HFF-Myc (cell line): ENCODE results near the gene MYO5B.

Experiments used
- DNase-seq: peaks from one replicate; pipeline ENCODE4 v3.0.0-alpha.2; 2011; ENCODE audit warnings: low read depth; ENCODE audit errors: extremely low read depth
- H3K4me3 ChIP-seq: replicated peaks from 2 replicates; pipeline ENCODE4 v1.5.1; 2011; ENCODE audit warnings: low read depth, mild to moderate bottlenecking, control low read depth, low read length
- TF ChIP-seq, protein P1 (sequence below): IDR thresholded peaks from 2 replicates; pipeline ENCODE4 v1.5.1; 2012; ENCODE audit warnings: mild to moderate bottlenecking, low read depth, low read length, control low read depth; ENCODE audit errors: missing control alignments

MYO5B gene

DNA sequence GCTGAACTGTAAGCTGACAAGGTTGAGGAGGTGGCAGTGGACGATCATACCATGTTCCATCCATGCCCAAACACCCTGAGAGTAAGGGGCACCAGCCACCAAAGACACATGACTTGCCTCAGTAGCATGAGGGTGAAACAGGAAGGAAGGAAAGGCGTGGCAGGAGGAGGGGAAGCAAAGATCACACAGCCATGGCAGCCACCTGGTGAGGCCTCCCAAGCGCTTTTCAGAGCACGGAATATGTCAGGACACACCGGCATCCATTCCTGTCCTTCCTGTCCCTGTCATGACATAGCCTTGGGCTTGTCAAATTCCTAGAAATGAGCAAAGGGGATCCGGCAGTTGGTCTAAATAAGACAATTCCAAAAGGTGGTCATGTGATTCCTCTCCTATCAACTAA lies 118.7 kb downstream of the MYO5B start:
- no peak for DNase-seq
- TF ChIP-seq, protein P1, sequence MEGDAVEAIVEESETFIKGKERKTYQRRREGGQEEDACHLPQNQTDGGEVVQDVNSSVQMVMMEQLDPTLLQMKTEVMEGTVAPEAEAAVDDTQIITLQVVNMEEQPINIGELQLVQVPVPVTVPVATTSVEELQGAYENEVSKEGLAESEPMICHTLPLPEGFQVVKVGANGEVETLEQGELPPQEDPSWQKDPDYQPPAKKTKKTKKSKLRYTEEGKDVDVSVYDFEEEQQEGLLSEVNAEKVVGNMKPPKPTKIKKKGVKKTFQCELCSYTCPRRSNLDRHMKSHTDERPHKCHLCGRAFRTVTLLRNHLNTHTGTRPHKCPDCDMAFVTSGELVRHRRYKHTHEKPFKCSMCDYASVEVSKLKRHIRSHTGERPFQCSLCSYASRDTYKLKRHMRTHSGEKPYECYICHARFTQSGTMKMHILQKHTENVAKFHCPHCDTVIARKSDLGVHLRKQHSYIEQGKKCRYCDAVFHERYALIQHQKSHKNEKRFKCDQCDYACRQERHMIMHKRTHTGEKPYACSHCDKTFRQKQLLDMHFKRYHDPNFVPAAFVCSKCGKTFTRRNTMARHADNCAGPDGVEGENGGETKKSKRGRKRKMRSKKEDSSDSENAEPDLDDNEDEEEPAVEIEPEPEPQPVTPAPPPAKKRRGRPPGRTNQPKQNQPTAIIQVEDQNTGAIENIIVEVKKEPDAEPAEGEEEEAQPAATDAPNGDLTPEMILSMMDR = no peak
- no peak overlapping the region for H3K4me3 ChIP-seq

DNA sequence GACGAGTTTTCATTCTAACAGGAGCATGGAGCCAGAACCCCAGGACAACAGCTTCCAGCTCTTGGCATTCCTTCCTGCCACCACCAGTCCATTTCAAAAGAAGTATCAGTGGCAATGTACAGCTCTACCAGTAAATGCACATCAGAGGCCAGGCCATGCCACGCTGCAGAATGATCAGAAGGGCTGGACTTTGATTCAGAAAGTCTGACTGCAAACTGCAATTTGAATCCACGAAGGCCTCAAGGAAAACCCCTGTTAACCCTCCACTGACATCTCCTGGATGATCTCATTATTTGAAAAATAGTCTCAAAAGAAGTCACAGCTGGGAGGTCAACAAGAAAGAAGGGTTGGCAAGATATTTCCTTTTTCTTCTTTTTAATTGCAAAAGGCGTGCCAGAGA lies 119.2 kb downstream of the MYO5B start:
- TF ChIP-seq, protein P1 = no peak
- H3K4me3 ChIP-seq = no peak overlapping the region
- DNase-seq = no peak

DNA sequence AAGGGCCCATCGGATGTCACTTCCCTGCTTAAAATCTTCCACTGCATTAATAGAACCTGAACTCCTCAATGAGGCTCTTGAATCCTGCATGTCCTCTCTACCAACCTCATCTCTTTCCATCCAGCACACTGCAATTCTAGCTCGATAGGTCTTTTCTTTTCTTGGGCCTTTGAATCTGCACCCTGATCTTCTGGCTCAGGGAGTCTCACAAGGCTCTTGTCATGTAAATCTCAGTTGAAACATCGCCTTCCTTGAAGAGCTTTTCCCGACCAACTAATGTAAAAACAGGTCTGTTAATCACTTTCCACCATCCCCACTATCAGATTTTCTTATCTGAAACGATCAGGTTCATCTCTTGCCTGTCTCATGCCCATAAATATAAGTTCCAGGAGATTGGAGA lies 120.5 kb downstream of the MYO5B start:
- TF ChIP-seq, protein P1 = no peak
- DNase-seq = no peak
- no peak overlapping the region for H3K4me3 ChIP-seq

DNA sequence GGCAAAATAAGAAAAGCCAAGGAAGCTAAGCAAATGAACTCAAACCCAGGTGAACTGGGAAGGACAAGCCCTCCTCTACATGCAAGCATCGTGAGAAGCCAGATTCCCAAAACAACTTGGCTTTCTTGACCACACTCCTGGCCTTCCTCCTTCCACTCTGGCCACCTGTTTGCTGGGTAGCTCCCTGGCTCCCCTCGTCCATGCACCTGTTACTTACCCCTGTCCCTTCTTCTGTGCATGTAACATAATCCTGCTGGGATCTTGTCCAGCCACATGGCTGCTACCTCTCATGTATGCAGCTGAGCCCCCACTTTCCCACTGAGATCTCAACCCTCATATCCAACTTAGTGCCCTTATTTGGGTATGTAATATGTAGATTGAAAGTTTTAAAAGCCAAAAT lies 121.6 kb downstream of the MYO5B start:
- DNase-seq = no peak
- TF ChIP-seq, protein P1 = no peak
- H3K4me3 ChIP-seq = no peak overlapping the region

DNA sequence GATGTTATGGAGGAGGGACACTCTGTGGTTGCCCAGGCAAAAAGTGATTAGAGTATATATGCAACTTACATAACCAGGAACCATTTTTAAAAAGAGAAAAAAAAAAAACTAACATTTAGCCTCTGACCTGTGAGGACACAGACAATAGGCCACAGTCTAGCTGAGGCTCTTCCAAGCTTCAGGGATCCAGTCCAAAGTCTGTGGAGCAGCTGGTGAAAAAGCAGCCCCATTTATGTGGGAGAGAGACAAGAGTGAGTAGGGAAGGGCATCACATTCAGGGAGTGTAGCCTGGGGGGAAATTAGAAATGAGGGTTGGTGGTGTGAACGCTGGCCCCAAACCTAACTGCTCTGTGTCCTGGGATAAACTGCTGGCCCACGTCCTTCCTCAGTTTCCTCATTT lies 122.8 kb downstream of the MYO5B start:
- no peak overlapping the region for H3K4me3 ChIP-seq
- DNase-seq = no peak
- TF ChIP-seq, protein P1 = no peak

DNA sequence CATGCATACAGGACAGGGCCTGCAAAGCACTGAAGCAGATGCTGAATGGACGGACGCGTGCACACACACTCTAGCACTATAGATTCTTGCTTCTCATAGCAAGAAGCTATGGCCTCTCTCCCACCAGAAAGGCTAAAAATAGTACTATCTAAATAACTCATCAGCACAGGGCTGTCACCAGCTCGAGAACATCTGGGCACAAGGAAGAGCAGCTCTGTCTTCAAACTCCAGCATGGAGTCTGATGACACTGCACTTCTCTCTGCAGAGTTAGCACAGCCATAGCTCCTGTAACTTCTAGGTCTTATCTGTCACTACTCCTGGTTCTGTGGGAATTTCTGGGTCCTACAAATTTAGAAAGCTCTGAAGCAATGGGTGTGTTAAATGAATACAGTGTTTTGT lies 123.5 kb downstream of the MYO5B start:
- TF ChIP-seq, protein P1 = no peak
- no peak overlapping the region for H3K4me3 ChIP-seq
- DNase-seq = no peak

DNA sequence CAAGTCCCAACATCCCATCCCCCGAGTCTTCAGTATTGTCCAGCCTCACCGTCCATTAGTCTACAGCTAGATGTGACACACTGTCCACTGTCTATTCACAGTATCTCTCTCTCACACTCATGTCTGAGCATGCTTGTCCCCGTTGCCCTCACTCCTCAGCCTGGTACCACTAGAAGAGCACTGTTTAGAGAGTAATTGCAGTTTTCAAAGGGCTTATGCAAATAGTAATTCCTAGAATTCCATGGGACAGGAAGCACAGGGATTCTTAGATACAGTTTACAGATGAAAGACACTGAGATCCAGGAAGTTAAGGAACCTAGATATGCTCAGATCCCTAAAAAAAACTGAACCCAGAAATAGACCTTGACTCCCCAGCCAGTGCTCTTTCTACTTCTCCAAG lies 125.5 kb downstream of the MYO5B start:
- H3K4me3 ChIP-seq = no peak overlapping the region
- DNase-seq = no peak
- TF ChIP-seq, protein P1 = no peak
